Esophagus muscularis mucosa (tissue), 4 donors: ENCODE measurements around the gene C2orf42. TPM values are rescaled to one million over a fixed set of nuclear protein-coding genes. Genes with fewer than 3 reads are reported as not detected.
"Not testable (repeated sequence)": the region's sequence is repeated elsewhere in the genome, so short reads cannot be mapped to it uniquely, and the experiment has no call there.

Experiments
- DNase-seq: peaks from one replicate; pipeline ENCODE4 v3.0.0-alpha.2; 2017; ENCODE audit errors: extremely low spot score
- H3K27ac ChIP-seq, 4 donors: fragments of 200-600 bp; sonication (generic); replicated peaks in 1 of 4; 1 replicate in 3 of 4; 2 replicates in 1 of 4; pipeline ENCODE4 v1.5.1; 2016 to 2019; ENCODE audit warnings: mild to moderate bottlenecking in 1 of 4
- H3K27me3 ChIP-seq, 4 donors: fragments of 200-600 bp; sonication (generic); one replicate each; pipeline versions ENCODE4 v1.5.1 to v1.6.0; 2016 to 2019
- H3K36me3 ChIP-seq, 4 donors: fragments of 200-600 bp; sonication (generic); one replicate each; pipeline ENCODE4 v1.5.1; 2016 to 2019
- H3K4me1 ChIP-seq, 4 donors: fragments of 200-600 bp; sonication (generic); one replicate each; pipeline ENCODE4 v1.5.1; 2016 to 2019
- H3K4me3 ChIP-seq, 4 donors: fragments of 200-600 bp; sonication (generic); 1 replicate in 2 of 4; 2 replicates in 2 of 4; pipeline ENCODE4 v1.5.1; 2016 to 2019; ENCODE audit warnings: mild to moderate bottlenecking in 4 of 4, moderate library complexity in 1 of 4
- H3K9me3 ChIP-seq, 4 donors: fragments of 200-600 bp; sonication (generic); 1 replicate in 3 of 4; 2 replicates in 1 of 4; pipeline ENCODE4 v1.5.1; 2016 to 2019
- EP300 ChIP-seq: sonication (generic); formaldehyde crosslinking; IDR thresholded peaks from one replicate; pipeline ENCODE4 v1.6.1; 2017; ENCODE audit warnings: antibody characterized with exemption
- POLR2A ChIP-seq: fragments of 450-650 bp; IDR thresholded peaks from one replicate; pipeline ENCODE4 v1.6.1; 2017; ENCODE audit warnings: antibody characterized with exemption, moderate library complexity, mild to moderate bottlenecking, low read depth
- POLR2AphosphoS5 ChIP-seq, 2 donors: sonication (generic); formaldehyde crosslinking; IDR thresholded peaks; one replicate each; pipeline ENCODE4 v1.6.1; 2017; ENCODE audit warnings: antibody characterized with exemption in 2 of 2
- WGBS: methylation state at CpG from one replicate; pipeline ENCODE4 v1.1.5; 2018; 5-methylcytosine and 5-hydroxymethylcytosine counted together
- intact Hi-C: fragments of 100-400 bp; cut with DNase I; formaldehyde crosslinking; loops from one replicate; pipeline ENCODE4 v1.15.1; 2023
- total RNA-seq, 4 donors: library from RNA; depleted of rRNA; stranded (reverse); fragments of >200 nt; gene quantifications; one replicate each; pipeline versions ENCODE4 v1.1.0 to v1.2.1, GENCODE V29; 2016
- TF ChIP-seq, protein P1 (sequence below), 3 experiments: fragments of 200-600 bp in 2 of 3; fragments of 450-650 bp in 1 of 3; sonication (generic) in 2 of 3; IDR thresholded peaks; one replicate each; pipeline ENCODE4 v1.5.1; 2017 to 2019; ENCODE audit warnings: antibody characterized with exemption in 3 of 3, mild to moderate bottlenecking in 2 of 3, moderate library complexity in 1 of 3

The C2orf42 gene
- total RNA-seq, 4 donors from 2014 or later, result 15.4 to 20.9 (median 17.9) TPM

- H3K9me3 ChIP-seq, result no peaks in the 10 kb centered on the region
- 65% methylated on average over 14 of the region's 14 CpGs for WGBS
- TF ChIP-seq, protein P1, sequence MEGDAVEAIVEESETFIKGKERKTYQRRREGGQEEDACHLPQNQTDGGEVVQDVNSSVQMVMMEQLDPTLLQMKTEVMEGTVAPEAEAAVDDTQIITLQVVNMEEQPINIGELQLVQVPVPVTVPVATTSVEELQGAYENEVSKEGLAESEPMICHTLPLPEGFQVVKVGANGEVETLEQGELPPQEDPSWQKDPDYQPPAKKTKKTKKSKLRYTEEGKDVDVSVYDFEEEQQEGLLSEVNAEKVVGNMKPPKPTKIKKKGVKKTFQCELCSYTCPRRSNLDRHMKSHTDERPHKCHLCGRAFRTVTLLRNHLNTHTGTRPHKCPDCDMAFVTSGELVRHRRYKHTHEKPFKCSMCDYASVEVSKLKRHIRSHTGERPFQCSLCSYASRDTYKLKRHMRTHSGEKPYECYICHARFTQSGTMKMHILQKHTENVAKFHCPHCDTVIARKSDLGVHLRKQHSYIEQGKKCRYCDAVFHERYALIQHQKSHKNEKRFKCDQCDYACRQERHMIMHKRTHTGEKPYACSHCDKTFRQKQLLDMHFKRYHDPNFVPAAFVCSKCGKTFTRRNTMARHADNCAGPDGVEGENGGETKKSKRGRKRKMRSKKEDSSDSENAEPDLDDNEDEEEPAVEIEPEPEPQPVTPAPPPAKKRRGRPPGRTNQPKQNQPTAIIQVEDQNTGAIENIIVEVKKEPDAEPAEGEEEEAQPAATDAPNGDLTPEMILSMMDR (IDR thresholded peaks at IDR 0.05), result peak in 2 of 3 experiments; percentile 8 to 34
- TF ChIP-seq POLR2AphosphoS5 (IDR thresholded peaks at IDR 0.05), result peak in 1 of 2 donors; percentile 51
- TF ChIP-seq POLR2A, result peak; percentile 24
- TF ChIP-seq EP300, result no peak
- peak overlapping the region; percentile 76 to 91 (median 78) for H3K4me3 ChIP-seq
- peak overlapping the region; percentile 98 to 99 (median 99) for H3K27ac ChIP-seq
- no peaks in the 10 kb centered on the region for H3K36me3 ChIP-seq
- peak; percentile 93 for DNase-seq
- H3K27me3 ChIP-seq, result no peaks in the 10 kb centered on the region
- intact Hi-C loops, result loop anchor here (5.0 kb wide), 1 partner anchor 69 kb away; no protein-coding TSS in a partner anchor
- H3K4me1 ChIP-seq, result peaks cover 24 to 33% (median 28%) of the 10 kb centered on the region in 4 donors
Measured at GRCh38 chr2:70141212-70141901, 49.5 kb downstream of the C2orf42 start.

- Histone ChIP-seq H3K27ac (peak overlapping the region; percentile 98 to 99 (median 99)), H3K36me3 (no peaks in the 10 kb centered on the region), H3K4me3 (no peak overlapping the region), H3K9me3 (no peaks in the 10 kb centered on the region), H3K27me3 (no peaks in the 10 kb centered on the region), H3K4me1 (peaks cover 28 to 39% (median 34%) of the 10 kb centered on the region in 4 donors)
- no peak for DNase-seq
- TF ChIP-seq POLR2A (no peak), POLR2AphosphoS5 (IDR thresholded peaks at IDR 0.05) (no peak), EP300 (no peak)
- TF ChIP-seq, protein P1 (IDR thresholded peaks at IDR 0.05), result no peak
- 90% methylated on average over 5 of the region's 5 CpGs for WGBS
- intact Hi-C loops, result loop anchor here (5.0 kb wide), 1 partner anchor 68 kb away; no protein-coding TSS in a partner anchor
Measured at GRCh38 chr2:70140791-70141211, 50.0 kb downstream of the C2orf42 start.

GRCh38 chr2:70134323-70134983 lies 56.4 kb downstream of the C2orf42 start:
- H3K4me3 ChIP-seq, intact Hi-C loops, H3K9me3 ChIP-seq, H3K36me3 ChIP-seq, DNase-seq, H3K27me3 ChIP-seq: not testable (repeated sequence)
- peaks cover 45 to 57% (median 51%) of the 10 kb centered on the region in 4 donors for H3K4me1 ChIP-seq
- 94% methylated on average over 10 of the region's 10 CpGs for WGBS
- H3K27ac ChIP-seq, result peak overlapping the region; percentile 84 to 92 (median 86)

- no peaks in the 10 kb centered on the region for H3K36me3 ChIP-seq
- WGBS, result 55% methylated on average over 10 of the region's 10 CpGs
- H3K4me1 ChIP-seq, result peaks cover 45 to 57% (median 51%) of the 10 kb centered on the region in 4 donors
- no peak overlapping the region for H3K4me3 ChIP-seq
- TF ChIP-seq, protein P1 (IDR thresholded peaks at IDR 0.05), result no peak
- TF ChIP-seq POLR2A, result no peak
- peak overlapping the region; percentile 84 to 92 (median 86) for H3K27ac ChIP-seq
- DNase-seq, result no peak
- H3K9me3 ChIP-seq, result no peaks in the 10 kb centered on the region
- intact Hi-C loops, result no loop called here
- no peaks in the 10 kb centered on the region for H3K27me3 ChIP-seq
Measured at GRCh38 chr2:70133491-70134322, 57.1 kb downstream of the C2orf42 start.

DNA sequence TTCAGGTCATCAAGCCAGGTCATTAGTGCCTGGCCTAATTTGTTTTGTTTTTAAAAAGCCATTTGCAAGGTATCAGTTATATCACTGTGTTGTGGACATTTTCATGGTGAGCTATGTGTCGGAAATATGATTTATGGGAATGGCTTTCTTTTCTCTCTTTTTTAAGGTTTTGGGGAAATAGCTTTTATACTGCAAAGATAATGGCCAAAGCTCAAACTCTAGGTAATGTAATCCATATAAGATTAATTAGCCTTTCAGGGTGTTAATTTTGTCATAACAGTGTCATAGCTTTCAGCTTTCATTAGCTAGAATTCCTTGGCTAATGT lies 57.7 kb downstream of the C2orf42 start:
- TF ChIP-seq POLR2AphosphoS5 (IDR thresholded peaks at IDR 0.05) (no peak), EP300 (no peak), POLR2A (no peak)
- TF ChIP-seq, protein P1 (IDR thresholded peaks at IDR 0.05), result no peak
- intact Hi-C loops, result no loop called here

More for the DNA sequence above, 57.7 kb downstream of the C2orf42 start:
- Histone ChIP-seq H3K4me1 (peaks cover 47 to 57% (median 52%) of the 10 kb centered on the region in 4 donors), H3K9me3 (no peaks in the 10 kb centered on the region), H3K27ac (peak overlapping the region; percentile 84 to 92 (median 86)), H3K4me3 (peak overlapping the region; percentile 38 to 47 (median 45)), H3K27me3 (no peaks in the 10 kb centered on the region), H3K36me3 (no peaks in the 10 kb centered on the region)
- WGBS, result 74% methylated on average over 1 of the region's 1 CpG
- DNase-seq, result no peak
